Activated naive CD4-positive, alpha-beta T cell treated with anti-CD3 and anti-CD28 coated beads, Interleukin-2, amount 10 ng/mL, durations not matched to agents 7 days and 5 days (primary cell): ENCODE data around the gene CCN2.

Source experiments
- CTCF ChIA-PET: fragments of 350-600 bp; sonication (Branson Sonifier 250); formaldehyde crosslinking; loops from one replicate; lab custom pipeline; 2021; ENCODE audit warnings: antibody characterized with exemption; lab: Charles Lee
- DNase-seq: peaks from one replicate; pipeline ENCODE4 v3.0.0-alpha.2; 2020
- H3K27ac Mint-ChIP-seq: one replicate; pipeline ENCODE4 v1.8.0; 2021; ENCODE audit warnings: mild to moderate bottlenecking, moderate library complexity, mixed read lengths
- H3K27me3 Mint-ChIP-seq: one replicate; pipeline ENCODE4 v1.8.0; 2021; ENCODE audit warnings: mild to moderate bottlenecking, mixed read lengths
- H3K36me3 Mint-ChIP-seq: one replicate; pipeline ENCODE4 v1.8.0; 2021; ENCODE audit warnings: mixed read lengths
- H3K4me1 Mint-ChIP-seq: one replicate; pipeline ENCODE4 v1.8.0; 2021; ENCODE audit warnings: mixed read lengths
- H3K4me3 Mint-ChIP-seq: one replicate; pipeline ENCODE4 v1.8.0; 2021; ENCODE audit warnings: mild to moderate bottlenecking, moderate library complexity, mixed read lengths
- H3K9me3 Mint-ChIP-seq: one replicate; pipeline ENCODE4 v1.8.0; 2021; ENCODE audit warnings: mixed read lengths

Gene CCN2, protein sequence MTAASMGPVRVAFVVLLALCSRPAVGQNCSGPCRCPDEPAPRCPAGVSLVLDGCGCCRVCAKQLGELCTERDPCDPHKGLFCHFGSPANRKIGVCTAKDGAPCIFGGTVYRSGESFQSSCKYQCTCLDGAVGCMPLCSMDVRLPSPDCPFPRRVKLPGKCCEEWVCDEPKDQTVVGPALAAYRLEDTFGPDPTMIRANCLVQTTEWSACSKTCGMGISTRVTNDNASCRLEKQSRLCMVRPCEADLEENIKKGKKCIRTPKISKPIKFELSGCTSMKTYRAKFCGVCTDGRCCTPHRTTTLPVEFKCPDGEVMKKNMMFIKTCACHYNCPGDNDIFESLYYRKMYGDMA

DNA sequence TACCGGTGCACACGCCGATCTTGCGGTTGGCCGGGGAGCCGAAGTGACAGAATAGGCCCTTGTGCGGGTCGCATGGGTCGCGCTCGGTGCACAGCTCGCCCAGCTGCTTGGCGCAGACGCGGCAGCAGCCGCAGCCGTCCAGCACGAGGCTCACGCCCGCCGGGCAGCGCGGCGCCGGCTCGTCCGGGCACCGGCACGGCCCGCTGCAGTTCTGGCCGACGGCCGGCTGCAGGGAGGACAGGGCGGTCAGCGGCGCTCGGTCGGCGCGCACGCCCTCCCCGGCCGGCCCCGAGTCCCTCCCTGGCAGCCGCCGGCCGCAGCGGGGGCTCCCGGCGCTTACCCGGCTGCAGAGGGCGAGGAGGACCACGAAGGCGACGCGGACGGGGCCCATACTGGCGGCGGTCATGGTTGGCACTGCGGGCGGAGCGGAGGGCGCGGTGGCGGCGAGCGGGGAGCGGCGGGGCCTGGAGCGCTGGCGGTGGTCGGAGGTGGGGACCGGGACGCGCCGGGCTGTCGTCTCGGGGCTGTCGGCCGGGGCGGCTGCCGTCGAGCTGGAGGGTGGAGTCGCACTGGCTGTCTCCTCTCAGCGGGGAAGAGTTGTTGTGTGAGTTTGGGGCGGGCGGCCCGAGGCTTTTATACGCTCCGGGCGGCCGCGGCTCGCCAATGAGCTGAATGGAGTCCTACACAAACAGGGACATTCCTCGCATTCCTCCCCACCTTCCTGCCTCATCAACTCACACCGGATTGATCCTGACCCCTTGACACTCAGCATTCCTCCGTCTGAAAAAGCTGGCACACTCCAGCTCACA lies at the start of gene CCN2:
Gene CCN2, minus strand, starts transcription at position 606 of the 809 bp plus-strand sequence. Its CDS starts 200 bp downstream, at position 406.
- peaks cover 9% of the 10 kb centered on the region for H3K4me1 Mint-ChIP-seq
- no peak within 1 kb of the TSS for H3K27ac Mint-ChIP-seq
- CTCF ChIA-PET, result interaction anchor here (0.9 to 1.4 kb wide), 5 partner anchors 9 to 43 kb away, joined by 3 to 4 read pairs (median 3); no protein-coding TSS in a partner anchor
- H3K4me3 Mint-ChIP-seq, result peak within 1 kb of the TSS; percentile 67
- DNase-seq, result no peak
- H3K36me3 Mint-ChIP-seq, result no peaks in the 10 kb centered on the region
- H3K9me3 Mint-ChIP-seq, result no peaks in the 10 kb centered on the region
- peaks cover 51% of the 10 kb centered on the region for H3K27me3 Mint-ChIP-seq

DNA sequence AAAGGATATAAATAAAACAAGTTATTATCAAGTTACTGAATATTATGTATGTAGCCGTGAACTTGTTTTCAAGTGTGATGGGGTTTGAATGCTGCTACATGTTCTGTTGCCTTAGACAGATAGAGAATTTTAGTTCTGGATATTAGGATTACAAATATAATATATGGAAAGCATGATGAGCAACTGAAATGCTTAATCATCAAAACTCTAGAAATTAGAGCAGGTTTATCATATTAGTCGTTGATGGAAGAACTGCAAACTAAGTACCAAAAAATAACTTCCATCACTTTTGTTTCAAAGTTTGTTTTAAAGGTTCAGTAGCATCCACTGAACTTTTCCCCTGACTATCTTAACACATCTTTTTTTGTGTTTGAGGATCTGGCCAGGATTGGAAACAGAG lies 49.1 kb upstream of the CCN2 start:
- CTCF ChIA-PET, result no interaction called here
- DNase-seq, result no peak
- H3K36me3 Mint-ChIP-seq, result no peaks in the 10 kb centered on the region
- no peak overlapping the region for H3K27ac Mint-ChIP-seq
- no peak overlapping the region for H3K4me3 Mint-ChIP-seq
- H3K27me3 Mint-ChIP-seq, result no peaks in the 10 kb centered on the region
- peaks cover 7% of the 10 kb centered on the region for H3K9me3 Mint-ChIP-seq
- peaks cover 2% of the 10 kb centered on the region for H3K4me1 Mint-ChIP-seq

DNA sequence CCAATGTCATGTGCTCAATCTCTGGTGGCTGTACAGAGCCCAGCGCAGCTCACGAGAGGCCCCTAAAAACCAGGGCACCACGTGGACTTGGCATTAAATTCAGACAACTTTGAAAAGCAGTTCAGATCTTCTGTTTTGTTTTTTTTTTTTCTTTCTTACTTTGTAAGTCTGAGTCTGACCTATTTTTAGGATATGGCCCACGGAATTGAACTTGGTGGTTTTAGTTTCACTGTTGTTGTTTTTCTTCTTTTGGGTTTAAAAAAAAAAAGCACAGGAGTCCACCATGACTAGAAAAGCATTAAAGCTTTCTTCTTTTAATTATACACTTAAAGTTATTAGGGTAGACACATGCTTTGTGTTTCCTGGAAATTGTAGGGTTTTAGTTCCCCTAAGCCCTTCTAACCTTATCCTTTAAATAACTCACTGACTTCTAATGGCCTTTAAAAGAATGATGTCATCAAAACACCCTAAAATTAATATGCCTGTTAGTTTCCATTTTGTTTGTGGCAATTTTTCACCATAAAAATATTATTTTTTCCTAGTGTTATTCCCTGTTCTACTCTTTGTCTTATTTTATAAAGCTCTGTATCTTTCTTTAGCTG lies 48.5 kb upstream of the CCN2 start:
- Mint-ChIP-seq H3K4me3 (no peak overlapping the region), H3K4me1 (peaks cover 2% of the 10 kb centered on the region), H3K27ac (no peak overlapping the region), H3K36me3 (no peaks in the 10 kb centered on the region), H3K9me3 (peaks cover 7% of the 10 kb centered on the region), H3K27me3 (no peaks in the 10 kb centered on the region)
- DNase-seq, result no peak
- CTCF ChIA-PET, result no interaction called here

GRCh38 chr6:131998255-131998982 lies 47.2 kb upstream of the CCN2 start:
- no peaks in the 10 kb centered on the region for H3K36me3 Mint-ChIP-seq
- CTCF ChIA-PET, result no interaction called here

DNA sequence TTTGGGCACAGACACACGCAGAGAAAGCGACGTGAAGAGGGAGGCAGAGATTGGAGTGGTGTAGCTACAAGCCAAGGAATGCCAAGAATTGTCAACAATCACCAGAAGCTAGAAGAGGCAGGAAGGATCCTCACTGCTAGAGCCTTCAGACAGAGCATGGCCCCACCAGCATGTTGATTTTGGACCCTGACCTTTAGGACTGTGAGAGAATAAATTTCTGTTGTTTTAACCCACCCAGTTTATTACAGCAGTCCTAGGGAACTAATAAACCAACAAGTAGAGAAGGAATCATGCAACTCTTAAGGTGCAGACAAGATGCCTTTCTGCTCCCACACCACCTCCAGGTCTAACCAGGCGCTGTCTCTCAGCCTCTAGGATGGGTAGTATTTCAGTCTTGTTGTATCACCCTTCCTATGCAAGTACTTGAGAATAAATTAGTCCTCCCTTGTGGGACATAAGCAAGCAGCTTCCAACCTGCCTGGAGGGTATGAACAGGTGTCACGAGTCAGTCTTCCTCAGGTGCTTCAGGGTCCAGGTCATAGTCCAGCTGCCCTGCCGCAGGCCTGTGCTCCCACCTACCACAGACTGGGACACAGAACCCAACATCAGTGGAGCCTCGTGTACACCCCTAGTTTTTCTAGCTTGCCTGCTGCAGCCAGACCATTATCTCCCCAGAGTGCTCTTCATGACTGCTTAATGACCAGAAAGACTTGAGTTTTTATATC lies 46.4 kb upstream of the CCN2 start:
- Mint-ChIP-seq H3K9me3 (no peaks in the 10 kb centered on the region), H3K27ac (no peak overlapping the region), H3K4me3 (no peak overlapping the region), H3K4me1 (peaks cover 2% of the 10 kb centered on the region), H3K27me3 (no peaks in the 10 kb centered on the region), H3K36me3 (no peaks in the 10 kb centered on the region)
- CTCF ChIA-PET, result no interaction called here
- no peak for DNase-seq

More at GRCh38 chr6:131998255-131998982, 47.2 kb upstream of the CCN2 start:
- Mint-ChIP-seq H3K4me3 (no peak overlapping the region), H3K27ac (no peak overlapping the region), H3K9me3 (peaks cover 2% of the 10 kb centered on the region), H3K4me1 (peaks cover 2% of the 10 kb centered on the region), H3K27me3 (no peaks in the 10 kb centered on the region)
- DNase-seq, result no peak

- no peaks in the 10 kb centered on the region for H3K9me3 Mint-ChIP-seq
- peaks cover 2% of the 10 kb centered on the region for H3K4me1 Mint-ChIP-seq
- no peak overlapping the region for H3K4me3 Mint-ChIP-seq
- CTCF ChIA-PET, result no interaction called here
- H3K27ac Mint-ChIP-seq, result no peak overlapping the region
- no peaks in the 10 kb centered on the region for H3K36me3 Mint-ChIP-seq
- no peak for DNase-seq
- no peaks in the 10 kb centered on the region for H3K27me3 Mint-ChIP-seq
Measured at GRCh38 chr6:131995917-131996316, 44.7 kb upstream of the CCN2 start.

GRCh38 chr6:131992557-131992956 lies 41.4 kb upstream of the CCN2 start:
- Mint-ChIP-seq H3K36me3 (no peaks in the 10 kb centered on the region), H3K9me3 (no peaks in the 10 kb centered on the region), H3K27ac (no peak overlapping the region), H3K4me3 (no peak overlapping the region), H3K27me3 (no peaks in the 10 kb centered on the region), H3K4me1 (no peaks in the 10 kb centered on the region)
- no peak for DNase-seq
- CTCF ChIA-PET, result no interaction called here

DNA sequence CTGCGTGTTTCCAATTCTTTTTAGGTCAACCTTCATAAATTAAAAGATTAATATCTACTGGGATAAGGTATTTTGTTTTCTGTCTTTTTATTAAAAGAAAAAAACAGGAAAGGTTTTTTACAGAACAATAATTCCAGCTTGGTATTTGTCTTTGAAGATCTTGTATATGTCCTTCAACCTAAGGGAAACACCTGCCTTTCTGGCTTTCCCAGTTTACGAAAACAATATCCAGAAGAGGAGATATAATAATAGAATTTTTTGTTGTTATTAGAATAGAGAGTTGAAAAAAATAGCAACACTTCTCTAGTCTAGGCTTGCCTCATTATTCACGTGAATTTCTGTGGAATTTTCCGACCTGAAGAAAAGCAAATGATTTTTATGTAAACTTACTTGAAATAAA lies 37.9 kb upstream of the CCN2 start:
- H3K27me3 Mint-ChIP-seq, result no peaks in the 10 kb centered on the region
- no peaks in the 10 kb centered on the region for H3K9me3 Mint-ChIP-seq
- H3K4me1 Mint-ChIP-seq, result no peaks in the 10 kb centered on the region
- no peaks in the 10 kb centered on the region for H3K36me3 Mint-ChIP-seq
- H3K27ac Mint-ChIP-seq, result no peak overlapping the region
- no peak overlapping the region for H3K4me3 Mint-ChIP-seq
- DNase-seq, result no peak
- CTCF ChIA-PET, result interaction anchor here (1.0 kb wide), 1 partner anchor 74 kb away, joined by 3 read pairs; no protein-coding TSS in a partner anchor

DNA sequence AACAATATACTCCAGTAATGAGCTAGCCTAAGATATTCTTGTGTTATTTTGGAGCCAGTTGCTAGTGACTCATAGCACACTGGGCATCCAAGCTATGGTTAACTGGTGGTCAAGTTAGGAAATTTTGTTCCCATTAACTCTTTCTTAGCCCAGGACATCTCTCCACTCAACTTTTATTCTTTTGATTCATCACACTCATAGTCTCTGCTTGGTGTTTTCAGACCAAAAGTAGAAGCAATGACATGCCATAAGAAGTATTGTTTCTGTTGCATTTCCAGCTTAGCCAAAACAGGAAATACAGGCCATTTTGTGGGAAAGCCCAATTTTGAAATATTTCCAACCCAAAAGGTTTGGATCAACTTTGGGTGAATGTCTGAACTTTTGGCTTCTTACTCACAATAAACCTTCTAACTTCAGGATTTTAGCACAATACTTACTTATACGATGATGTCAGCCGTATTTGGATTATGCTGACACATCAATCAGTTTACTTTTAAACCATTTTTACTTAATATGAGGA lies 31.6 kb upstream of the CCN2 start:
- no peaks in the 10 kb centered on the region for H3K36me3 Mint-ChIP-seq
- H3K27ac Mint-ChIP-seq, result no peak overlapping the region
- no peak for DNase-seq
- H3K4me3 Mint-ChIP-seq, result no peak overlapping the region
- no peaks in the 10 kb centered on the region for H3K9me3 Mint-ChIP-seq
- H3K27me3 Mint-ChIP-seq, result no peaks in the 10 kb centered on the region
- no peaks in the 10 kb centered on the region for H3K4me1 Mint-ChIP-seq
- CTCF ChIA-PET, result no interaction called here

DNA sequence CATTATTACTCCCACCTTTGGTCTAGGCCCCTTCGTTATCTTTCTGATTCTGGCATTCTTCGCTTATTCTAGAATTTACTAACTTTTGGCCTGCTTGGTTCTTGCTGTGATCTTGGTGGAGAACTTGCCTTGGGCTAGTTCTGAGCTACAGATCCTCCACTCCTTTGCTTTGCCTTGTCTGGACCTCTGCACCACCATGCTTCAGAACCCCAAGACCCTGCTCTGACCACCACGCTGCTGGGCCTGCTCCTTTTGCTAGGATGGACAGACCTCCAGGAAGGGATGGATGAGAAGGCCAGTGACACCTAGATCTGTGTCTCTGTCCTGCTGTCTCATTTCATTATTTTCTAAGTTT lies 30.4 kb upstream of the CCN2 start:
- H3K27me3 Mint-ChIP-seq, result no peaks in the 10 kb centered on the region
- H3K36me3 Mint-ChIP-seq, result no peaks in the 10 kb centered on the region
- no peak overlapping the region for H3K27ac Mint-ChIP-seq
- no peaks in the 10 kb centered on the region for H3K4me1 Mint-ChIP-seq
- no peak overlapping the region for H3K4me3 Mint-ChIP-seq
- H3K9me3 Mint-ChIP-seq, result no peaks in the 10 kb centered on the region
- DNase-seq, result no peak
- CTCF ChIA-PET, result no interaction called here

DNA sequence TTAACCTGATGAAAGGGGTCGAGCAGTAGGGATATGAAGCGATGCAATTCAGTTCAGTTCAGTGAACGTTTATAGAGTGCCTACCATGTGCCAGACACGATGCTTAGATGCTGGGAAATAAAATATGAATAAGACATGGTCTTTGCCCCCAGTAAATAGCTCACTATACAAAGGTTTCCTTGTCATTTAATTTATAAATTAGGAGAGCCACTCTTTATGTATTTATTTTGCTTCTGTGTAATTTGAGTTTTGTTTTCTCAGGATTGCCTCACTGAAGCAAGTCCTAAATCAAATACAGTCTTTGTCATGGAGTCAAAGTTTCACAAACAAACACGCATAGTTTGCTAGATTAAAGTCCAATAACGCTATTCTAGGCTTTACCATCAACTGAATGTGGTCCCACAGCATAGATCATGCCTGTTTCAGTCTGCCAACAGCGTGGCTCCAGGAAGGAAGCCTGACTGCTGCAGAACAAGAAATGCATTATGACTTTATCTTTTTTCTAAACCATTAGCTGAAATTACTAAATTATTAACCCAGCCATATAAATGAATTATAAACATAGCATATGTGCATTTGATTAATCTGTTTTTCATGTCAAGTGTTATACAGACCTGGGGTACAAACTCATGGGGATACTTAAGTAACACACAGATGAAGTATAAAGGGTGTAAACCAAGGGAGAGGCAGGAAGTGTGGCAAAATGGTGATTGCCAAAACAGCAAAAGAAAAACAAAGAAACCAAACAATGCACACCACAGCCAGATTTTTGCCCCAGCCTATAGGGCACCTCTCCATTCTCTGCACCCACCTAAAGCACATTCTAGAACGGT lies 29.8 kb upstream of the CCN2 start:
- H3K27me3 Mint-ChIP-seq, result no peaks in the 10 kb centered on the region
- H3K27ac Mint-ChIP-seq, result no peak overlapping the region
- no peak for DNase-seq
- H3K36me3 Mint-ChIP-seq, result no peaks in the 10 kb centered on the region
- CTCF ChIA-PET, result no interaction called here
- no peaks in the 10 kb centered on the region for H3K4me1 Mint-ChIP-seq
- H3K9me3 Mint-ChIP-seq, result no peaks in the 10 kb centered on the region
- H3K4me3 Mint-ChIP-seq, result no peak overlapping the region

- no peak overlapping the region for H3K4me3 Mint-ChIP-seq
- no peaks in the 10 kb centered on the region for H3K4me1 Mint-ChIP-seq
- no peak for DNase-seq
- no peaks in the 10 kb centered on the region for H3K36me3 Mint-ChIP-seq
- CTCF ChIA-PET, result no interaction called here
- H3K27ac Mint-ChIP-seq, result no peak overlapping the region
- no peaks in the 10 kb centered on the region for H3K27me3 Mint-ChIP-seq
- no peaks in the 10 kb centered on the region for H3K9me3 Mint-ChIP-seq
Measured at GRCh38 chr6:131980338-131980790, 29.2 kb upstream of the CCN2 start.
